MM.1S (cell line): ENCODE data around the gene PAPSS2.

Experiments used
- EZH2 ChIP-seq: fragments of 300-600 bp; sonication (generic); optimal IDR thresholded peaks from 2 replicates; pipeline ENCODE3; 2017; ENCODE audit warnings: low read depth, mild to moderate bottlenecking, antibody characterized with exemption, low read length, mixed read lengths
- EZH2phosphoT487 ChIP-seq: fragments of 300-600 bp; sonication (generic); IDR thresholded peaks from 2 replicates; pipeline ENCODE4 v1.6.1; 2018; ENCODE audit warnings: antibody characterized with exemption, low read length
- TF ChIP-seq, protein P1 (sequence below): fragments of 300-600 bp; sonication (generic); IDR thresholded peaks from 2 replicates; pipeline ENCODE4 v1.5.1; 2016; ENCODE audit warnings: antibody characterized with exemption, low read length, mixed read lengths

DNA sequence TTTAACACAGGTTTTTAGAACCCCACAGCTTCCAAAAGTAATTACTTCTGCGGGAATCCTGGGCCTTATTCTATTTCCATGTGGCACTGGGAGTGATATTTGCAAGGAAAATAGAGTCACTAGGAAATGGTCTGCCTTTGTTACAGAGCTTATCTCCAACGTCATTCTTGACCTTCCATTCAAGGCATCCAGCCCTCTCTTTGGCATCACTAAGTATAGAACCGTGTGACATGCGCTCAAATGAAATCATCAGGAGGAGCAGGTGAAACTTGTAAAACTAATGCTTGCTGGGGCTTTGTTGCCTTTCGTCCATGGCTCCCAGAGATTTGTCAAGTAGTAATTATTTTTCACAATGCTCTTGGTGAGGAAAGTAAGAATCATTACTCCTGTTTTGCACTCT lies 73.4 kb downstream of the PAPSS2 start:
- TF ChIP-seq, protein P1, sequence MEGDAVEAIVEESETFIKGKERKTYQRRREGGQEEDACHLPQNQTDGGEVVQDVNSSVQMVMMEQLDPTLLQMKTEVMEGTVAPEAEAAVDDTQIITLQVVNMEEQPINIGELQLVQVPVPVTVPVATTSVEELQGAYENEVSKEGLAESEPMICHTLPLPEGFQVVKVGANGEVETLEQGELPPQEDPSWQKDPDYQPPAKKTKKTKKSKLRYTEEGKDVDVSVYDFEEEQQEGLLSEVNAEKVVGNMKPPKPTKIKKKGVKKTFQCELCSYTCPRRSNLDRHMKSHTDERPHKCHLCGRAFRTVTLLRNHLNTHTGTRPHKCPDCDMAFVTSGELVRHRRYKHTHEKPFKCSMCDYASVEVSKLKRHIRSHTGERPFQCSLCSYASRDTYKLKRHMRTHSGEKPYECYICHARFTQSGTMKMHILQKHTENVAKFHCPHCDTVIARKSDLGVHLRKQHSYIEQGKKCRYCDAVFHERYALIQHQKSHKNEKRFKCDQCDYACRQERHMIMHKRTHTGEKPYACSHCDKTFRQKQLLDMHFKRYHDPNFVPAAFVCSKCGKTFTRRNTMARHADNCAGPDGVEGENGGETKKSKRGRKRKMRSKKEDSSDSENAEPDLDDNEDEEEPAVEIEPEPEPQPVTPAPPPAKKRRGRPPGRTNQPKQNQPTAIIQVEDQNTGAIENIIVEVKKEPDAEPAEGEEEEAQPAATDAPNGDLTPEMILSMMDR, result no peak
- no peak for TF ChIP-seq EZH2
- TF ChIP-seq EZH2phosphoT487, result no peak
